Ramos (cell line): Measurements from ENCODE around the gene PDLIM1.
"Not testable (repeated sequence)": the region's sequence is repeated elsewhere in the genome, so short reads cannot be mapped to it uniquely, and the experiment has no call there.

Experiments
- in situ Hi-C: fragments of 300-500 bp; cut with MboI; formaldehyde crosslinking; loops from one replicate; pipeline ENCODE4 v1.14.3; 2022; ENCODE audit warnings: low sequenced_read_pairs; ENCODE audit not compliant: unreplicated experiment

The PDLIM1 gene

DNA sequence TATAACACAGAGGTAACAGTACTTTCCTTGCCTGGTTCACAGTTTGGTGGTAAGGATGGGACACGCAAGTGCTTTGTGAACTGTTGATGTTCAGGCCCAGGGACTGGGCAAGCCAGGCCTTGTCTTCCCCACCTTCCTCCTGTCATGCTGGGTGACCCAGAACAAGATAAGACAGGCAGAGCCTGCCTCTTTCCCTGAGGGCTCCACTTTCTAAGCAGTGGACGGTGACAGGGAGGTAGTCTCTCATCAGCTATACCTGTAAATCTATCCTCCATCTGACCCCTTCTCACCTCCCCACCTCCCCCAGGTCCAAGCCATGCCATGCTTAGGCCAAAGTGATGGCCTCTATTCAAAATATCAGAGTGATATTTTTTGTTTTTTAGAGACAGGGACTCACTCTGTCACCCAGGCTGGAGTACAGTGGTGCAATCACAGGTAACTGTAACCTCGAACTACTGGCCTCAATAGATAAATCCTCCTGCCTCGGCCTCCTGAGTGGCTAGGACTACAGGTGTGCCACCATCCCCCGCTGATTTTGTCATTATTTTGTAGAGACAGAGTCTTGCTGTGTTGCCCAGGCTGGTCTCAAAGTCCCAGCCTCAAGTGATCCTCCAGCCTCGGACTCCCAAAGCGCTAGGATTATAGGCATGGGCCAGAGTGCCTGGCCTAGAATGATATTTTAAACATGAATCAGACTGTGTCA, 42.8 kb downstream of the PDLIM1 start:
- in situ Hi-C loops, result loop anchor here (5.0 kb wide), 1 partner anchor 114 kb away; no protein-coding TSS in a partner anchor

DNA sequence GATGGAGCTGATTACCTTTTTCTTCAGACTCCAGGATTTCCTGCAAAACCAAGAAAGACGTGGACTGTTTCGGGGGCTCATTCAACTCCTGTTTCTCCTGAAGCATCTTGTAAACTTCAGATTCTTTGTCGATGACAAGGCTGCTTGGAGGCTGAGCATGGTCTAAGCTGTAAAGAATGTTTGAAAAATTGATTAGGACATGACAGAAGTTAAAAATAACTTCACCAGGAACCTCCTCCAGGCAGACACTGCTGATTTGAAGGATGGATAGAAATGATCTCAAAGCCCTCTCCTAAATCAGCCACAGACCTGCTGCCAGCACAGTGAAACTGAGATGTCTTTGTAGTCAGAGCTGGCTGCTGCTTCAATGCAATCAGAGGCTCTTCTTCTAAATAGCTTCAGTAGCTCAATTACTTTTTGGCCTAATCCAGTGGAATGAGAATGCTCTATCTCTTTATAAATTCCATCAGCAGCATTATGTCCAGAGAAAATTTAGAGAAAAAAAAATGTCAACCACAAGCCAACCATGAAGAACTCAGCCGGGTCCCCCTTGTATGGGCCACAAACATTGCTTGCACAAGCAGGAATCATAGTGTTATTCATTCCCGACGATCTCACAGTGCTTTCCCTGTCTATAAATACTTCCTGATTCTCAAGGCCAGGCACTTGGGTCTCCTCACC, 43.5 kb downstream of the PDLIM1 start:
- in situ Hi-C loops, result loop anchor here (5.0 kb wide), 1 partner anchor 115 kb away; no protein-coding TSS in a partner anchor

DNA sequence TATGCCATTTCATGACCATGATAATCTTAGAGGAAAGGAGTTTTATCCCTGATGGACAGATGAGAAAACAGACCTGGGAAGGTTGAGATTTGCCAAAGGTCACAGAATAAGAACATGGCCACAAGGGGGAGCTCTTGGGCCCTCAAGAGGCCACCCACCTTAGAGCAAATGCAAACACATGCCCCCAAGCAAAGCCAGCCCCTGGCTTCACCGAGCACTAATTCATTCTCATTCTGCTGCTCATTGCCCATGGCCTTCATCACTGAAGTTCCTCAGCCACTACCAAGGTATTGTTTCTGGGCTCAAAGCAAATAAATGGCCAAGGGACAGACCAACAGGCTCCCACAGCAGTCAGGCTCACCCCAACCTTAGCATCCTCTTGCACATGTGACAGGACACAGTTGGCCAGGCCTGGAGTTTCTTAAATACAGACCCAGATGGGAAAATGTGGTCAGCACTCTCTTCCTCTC, 44.2 kb downstream of the PDLIM1 start:
- in situ Hi-C loops, result loop anchor here (5.0 kb wide), 1 partner anchor 116 kb away; no protein-coding TSS in a partner anchor

DNA sequence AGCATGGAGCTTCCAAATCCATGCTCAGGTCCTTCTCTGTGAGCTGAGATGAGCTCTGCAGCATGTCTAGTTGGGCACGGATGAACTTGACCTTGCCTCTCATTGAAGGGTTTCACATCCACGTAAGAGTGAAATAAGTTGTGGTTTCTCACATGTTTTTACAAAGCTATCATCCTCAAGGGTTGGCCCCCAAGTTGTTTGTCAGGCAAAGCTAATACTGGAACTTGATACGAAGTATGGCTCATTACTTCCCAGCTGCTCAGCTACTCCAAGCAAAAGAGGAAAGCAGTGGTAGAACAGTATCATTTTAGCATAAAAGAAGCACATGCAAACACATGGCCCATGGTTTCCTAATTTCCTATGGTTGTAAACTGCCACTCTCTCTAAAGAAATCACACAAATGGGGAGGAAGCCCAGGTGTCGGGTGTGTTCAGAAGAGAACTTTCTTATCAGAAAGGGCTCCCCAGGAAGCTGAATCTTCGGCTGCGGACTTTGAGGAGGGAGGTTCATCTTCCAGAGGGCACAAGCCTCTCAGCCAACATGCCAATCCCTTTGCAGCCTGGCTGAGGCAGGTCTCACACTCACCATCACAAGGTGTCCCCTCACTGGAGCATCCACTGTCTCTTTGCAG, 45.3 kb downstream of the PDLIM1 start:
- in situ Hi-C loops, result loop anchor here (5.0 kb wide), 1 partner anchor 117 kb away; no protein-coding TSS in a partner anchor

DNA sequence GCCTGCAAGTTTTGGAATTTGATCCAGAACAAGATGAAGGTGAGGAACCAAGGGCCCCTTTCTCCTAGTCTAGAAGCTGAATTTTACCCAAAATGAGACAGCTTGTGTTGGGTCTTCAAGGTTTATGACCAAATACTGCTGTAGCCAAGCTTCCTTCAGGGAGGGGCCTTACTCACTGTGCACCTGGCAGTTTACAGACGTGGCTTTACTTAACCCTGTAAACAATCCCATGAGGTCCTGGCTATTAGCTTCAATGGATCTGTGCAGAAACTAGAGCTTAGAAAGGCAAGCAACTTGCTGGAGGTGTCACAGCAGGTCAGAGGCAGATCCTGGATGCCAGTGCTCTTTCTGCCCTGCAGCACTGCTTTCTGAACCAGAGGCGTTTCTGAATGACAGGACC, 46.7 kb downstream of the PDLIM1 start:
- in situ Hi-C loops, result loop anchor here (5.0 kb wide), 1 partner anchor 112 kb away; no protein-coding TSS in a partner anchor

DNA sequence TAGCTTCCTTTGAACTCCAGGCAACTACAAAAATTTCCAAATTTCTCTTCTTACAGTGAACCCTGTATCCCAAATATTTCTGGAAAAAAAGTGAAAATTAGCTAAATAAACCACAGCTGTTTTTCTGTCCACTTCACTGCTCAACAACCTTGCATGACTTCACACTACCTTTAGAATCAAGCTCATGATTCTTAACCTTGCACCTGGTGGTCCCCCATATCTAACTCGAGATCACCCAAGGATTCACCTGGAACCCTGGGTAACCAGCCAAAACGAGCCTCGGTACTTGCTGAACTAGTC, 47.5 kb downstream of the PDLIM1 start:
- in situ Hi-C loops, result loop anchor here (5.0 kb wide), 1 partner anchor 111 kb away; no protein-coding TSS in a partner anchor

DNA sequence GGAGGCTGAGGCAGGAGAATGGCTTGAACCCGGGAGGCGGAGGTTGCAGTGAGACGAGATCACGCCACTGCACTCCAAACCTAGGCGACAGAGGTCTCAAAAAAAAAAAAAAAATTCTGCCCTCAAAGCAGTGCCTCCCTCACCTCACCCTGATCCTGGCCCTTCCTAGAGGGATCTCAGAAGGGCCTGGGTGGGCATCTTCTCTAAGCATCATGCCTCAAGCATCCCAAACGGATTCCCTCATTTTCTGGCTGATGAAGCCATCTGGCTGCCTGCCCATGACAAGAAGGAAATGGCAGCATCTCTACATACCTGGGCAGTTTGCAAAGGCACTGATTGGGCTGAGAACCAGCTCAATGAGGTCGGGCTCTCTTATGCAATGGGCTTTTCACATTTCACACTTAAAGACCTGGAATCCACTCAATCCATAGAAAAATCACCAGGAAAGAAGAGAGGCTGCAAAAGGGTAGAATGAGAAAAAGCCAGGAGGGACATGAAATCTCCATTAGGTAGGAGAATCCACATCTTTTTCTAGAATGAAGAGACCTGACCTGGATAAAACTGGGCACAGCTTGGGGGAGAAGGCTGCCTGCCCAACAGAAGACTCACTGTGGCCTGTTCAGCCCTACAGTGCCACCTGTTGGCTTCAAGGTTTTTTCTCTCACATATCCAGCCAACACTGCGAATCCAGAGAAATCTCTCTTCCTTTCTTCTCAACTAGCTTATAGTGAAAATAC, 48.1 kb downstream of the PDLIM1 start:
- in situ Hi-C loops, result loop anchor here (5.0 kb wide), 1 partner anchor 110 kb away; no protein-coding TSS in a partner anchor

DNA sequence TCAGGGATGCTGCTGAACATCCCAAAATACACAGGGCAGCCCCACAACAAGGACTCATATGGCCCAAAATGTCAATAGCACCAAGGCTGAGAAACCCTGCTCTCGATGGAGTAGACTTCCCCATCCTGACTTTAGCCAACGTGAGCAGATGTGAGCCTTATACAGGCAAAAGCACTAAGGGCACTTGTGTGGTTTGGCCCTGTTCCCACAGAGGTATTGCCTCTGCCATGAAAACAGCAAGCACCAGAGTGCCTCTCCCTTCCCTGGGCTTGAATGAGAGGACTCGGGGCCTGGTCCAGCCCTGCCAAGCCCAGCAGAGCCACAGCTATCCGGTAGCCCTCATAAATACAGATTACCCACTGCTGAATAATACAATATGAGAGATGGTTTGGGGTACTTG, 49.3 kb downstream of the PDLIM1 start:
- in situ Hi-C loops, result loop anchor here (5.0 kb wide), 1 partner anchor 109 kb away; no protein-coding TSS in a partner anchor

DNA sequence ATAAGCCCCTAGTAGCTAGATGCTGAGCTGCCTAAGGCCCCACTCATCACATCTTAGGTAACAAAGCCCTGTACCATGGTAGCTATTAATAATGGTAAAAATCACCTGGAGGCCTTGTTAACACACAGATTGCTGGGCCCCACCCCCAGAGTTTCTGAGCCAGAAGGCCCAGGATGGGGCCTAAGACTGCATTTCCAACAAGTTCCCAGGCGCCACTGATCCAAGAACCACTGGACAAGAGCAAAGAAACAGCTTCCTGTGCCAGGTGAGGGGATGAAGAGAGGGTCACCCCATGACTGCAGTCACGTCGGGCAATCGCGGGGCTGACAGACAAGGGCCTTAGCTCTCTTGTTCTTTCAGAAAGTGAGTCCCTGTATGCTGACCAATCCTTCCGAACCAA, 50.0 kb downstream of the PDLIM1 start:
- in situ Hi-C loops, result loop anchor here (5.0 kb wide), 1 partner anchor 109 kb away; no protein-coding TSS in a partner anchor

DNA sequence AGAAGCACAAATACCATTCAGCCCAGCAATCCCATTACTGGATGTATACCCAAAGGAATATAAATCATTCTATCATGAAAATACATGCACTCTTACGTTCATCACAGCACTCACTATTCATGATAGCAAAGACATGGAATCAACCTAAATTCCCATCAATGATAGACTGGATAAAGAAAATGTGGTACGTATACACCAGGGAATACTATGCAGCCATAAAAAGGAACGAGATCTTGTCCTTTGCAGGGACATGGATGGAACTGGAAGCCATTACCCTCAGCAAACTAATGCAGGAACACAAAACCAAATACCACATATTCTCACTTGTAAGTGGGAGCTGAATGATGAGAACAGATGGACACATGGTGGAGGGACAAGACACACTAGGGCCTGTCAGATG, 50.7 kb downstream of the PDLIM1 start:
- in situ Hi-C loops, result loop anchor here (5.0 kb wide), 1 partner anchor 108 kb away; no protein-coding TSS in a partner anchor

DNA sequence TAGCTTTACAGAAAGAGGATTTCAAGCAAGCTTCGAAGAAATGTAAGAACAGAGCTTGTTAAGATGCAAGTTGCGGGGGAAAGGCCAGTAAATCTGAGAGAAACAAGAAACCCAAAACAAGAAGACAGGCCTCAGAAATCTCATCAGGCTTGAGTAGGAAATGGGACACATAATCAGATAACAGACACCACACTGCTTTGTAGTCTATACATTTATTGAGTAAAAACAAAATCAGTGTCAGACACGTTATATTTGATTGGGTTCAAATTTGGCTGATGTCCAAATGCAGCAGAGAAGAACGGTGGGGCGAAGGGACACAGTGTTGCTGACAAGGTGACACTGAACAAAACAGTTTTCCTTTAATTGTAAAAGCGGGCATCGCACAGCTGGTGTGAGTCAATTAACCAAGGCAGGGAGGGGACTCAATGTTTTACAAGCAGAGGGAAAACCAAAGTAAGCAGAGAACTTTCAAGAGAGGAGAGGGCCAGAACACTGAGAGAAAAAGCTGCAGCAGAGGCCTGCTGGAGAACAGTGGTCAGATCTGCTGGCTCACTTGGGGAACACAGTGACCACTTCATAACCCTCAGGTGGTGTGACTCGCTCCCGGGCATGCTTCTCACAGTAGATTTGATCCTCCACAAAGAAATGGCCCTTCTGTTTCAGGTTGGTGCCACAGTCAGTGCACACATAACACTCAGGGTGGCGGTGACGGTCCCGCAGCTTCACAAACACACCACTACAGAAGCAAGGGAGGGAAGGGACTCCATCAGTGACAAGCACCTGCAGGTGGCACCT, 53.2 kb downstream of the PDLIM1 start:
- in situ Hi-C loops, result no loop called here

DNA sequence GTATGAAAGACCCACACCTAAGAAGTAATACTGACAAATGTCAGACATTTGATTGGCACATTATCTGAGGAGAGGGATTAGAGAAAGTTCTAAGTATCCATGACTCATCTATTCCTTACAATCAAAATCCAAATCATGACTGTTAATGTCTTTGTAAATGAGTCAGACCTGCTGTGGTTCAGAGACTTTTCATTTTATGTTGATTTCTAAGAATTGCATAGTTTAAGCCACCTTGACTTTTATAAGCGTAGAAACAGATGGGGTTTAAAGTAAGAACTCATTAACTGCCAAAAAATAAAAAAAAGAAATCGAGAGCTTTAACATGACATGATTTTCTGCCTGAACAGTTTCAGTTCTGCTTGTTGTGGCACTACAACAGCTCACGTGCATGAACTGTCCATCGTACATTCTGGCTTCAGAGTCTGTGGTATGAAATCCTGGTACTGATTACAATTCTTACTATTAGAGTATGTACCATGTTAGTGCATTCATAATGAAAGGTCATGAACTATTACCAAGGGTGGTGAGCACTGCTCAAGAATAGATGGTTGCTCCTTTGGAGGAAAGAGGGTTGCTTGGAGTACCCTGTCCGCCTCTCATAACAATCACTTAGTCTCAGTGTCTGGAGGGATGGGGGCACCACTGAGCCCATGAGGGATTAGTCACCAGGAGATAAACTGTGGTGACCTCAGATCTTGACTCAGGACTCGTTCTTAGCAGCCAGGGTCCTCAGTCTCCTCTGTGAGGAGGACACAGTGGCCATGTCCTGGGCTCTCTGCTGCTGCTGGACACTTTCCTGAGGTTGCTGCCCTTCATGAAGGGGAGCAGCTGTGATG, 54.5 kb downstream of the PDLIM1 start:
- in situ Hi-C loops, result no loop called here

DNA sequence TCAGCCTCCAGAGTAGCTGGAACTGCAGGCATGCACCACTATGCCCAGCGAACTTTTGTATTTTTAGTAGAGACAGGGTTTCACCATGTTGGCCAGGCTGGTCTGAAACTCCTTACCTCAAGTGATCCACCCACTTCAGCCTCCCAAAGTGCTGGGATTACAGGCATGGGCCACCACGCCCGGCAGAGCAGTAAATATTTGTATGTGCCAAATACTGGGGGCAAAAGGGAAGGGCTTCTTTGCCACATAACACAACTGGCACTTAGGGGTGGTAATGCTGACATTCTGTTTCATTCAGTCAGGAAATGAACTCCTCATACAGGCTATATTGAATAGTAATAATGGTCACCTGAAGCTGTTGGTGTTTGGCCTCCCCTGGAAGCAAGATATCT, 55.1 kb downstream of the PDLIM1 start:
- in situ Hi-C loops, result no loop called here

DNA sequence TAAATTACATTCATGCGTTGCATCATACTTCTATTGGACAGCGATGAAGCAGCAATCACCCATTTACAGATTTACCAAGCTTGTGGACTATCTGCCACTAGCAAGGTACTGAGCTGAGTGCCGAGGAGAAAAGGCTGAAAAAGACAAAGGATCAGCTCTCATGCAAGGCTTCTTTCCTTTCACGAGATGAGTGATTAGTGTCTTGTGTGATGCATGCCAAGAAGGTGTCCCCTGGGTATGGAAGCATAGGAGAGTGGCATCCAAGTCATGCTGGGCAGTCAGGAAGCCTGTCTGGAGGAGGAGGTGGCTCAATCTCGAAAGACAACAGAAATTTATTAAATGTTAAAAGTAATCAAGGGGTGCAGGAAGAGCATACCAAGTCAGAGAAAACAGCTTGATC, 55.9 kb downstream of the PDLIM1 start:
- in situ Hi-C loops, result no loop called here

DNA sequence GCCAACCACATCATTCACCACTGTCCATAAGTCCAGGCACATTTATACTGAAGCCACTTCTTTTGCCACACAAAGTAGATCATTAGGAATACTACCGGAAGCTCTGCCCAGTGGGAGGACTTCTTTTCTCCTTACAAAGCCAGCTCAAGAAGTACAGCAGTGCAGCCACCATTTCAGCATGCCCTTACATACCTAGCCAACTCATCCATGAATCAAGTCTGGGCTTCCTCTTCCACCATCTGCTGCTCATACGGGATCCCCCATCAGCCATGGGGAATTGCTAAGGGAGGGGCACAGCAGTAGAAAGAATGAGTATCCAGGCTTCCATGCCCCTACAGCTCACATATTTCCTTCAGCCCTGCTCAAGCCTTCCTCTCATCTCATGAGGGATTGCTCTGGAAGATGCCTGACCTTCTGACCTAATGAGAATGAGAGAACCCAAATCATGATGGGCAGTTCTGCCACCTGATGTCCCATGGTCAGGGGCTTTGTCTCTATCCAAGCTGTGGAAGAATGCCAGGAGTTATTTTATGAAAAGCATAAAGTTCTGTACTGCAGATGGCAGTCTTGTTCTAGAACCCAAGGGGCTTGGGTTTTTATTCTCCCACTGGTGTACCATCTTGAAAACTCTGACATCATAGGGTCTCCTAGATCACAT, 57.3 kb downstream of the PDLIM1 start:
- in situ Hi-C loops, result no loop called here

DNA sequence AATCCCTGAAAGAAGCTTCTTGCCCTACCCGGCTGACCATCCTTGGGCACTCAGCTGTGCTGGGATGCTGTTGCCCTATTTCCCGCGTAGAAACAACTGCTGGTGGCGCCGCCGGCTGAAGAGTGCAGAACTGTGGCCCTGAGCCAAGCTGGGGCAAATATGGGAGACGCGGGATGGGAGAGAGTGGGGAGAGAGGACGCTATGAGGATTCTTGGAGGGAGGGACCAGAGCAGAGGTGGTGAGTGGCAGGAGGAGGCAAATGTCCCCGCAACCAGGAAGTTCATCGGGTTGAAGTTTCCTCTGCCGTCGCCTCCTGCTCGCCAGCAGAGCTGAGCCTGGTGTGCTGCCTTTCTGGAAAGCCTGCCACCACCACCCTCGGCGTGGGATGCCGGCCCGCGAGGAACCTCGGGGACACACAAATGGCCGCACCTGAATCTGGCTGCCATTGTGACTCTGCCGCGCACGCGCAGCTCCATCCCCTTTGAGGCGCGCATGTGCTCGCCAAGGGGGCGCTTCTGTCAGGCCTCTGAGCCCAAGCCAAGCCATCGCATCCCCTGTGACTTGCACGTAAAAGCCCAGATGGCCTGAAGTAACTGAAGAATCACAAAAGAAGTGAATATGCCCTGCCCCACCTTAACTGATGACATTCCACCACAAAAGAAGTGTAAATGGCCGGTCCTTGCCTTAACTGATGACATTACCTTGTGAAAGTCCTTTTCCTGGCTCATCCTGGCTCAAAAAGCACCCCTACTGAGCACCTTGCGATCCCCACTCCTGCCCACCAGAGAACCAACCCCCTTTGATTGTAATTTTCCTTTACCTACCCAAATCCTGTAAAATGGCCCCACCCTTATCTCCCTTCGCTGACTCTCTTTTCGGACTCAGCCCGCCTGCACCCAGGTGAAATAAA, 59.9 kb downstream of the PDLIM1 start:
- in situ Hi-C loops, result not testable (repeated sequence)
